Activated CD4-positive, alpha-beta memory T cell treated with anti-CD3 and anti-CD28 coated beads, Interleukin-2, amount 10 ng/mL, durations not matched to agents 7 days and 5 days (primary cell): Measurements from ENCODE around the gene FNDC10. TPM values are rescaled to one million over a fixed set of nuclear protein-coding genes. Genes with fewer than 3 reads are reported as not detected.

Experiments used
- CTCF ChIA-PET: fragments of 350-600 bp; sonication (Branson Sonifier 250); formaldehyde crosslinking; loops from one replicate; lab custom pipeline; 2021; ENCODE audit warnings: antibody characterized with exemption, inconsistent platforms; lab: Charles Lee
- POLR2A ChIA-PET: fragments of 350-600 bp; sonication (Branson Sonifier 250); formaldehyde crosslinking; loops from one replicate; lab custom pipeline; 2021; ENCODE audit warnings: antibody characterized with exemption; lab: Charles Lee
- DNase-seq: peaks from one replicate; pipeline ENCODE4 v3.0.0-alpha.2; 2020
- H3K27ac Mint-ChIP-seq: one replicate; pipeline ENCODE4 v1.8.0; 2021; ENCODE audit warnings: mild to moderate bottlenecking, mixed read lengths
- H3K27me3 Mint-ChIP-seq: one replicate; pipeline ENCODE4 v1.8.0; 2021; ENCODE audit warnings: mixed read lengths
- H3K36me3 Mint-ChIP-seq: one replicate; pipeline ENCODE4 v1.8.0; 2021; ENCODE audit warnings: low read depth, mixed read lengths
- H3K4me1 Mint-ChIP-seq: one replicate; pipeline ENCODE4 v1.8.0; 2021; ENCODE audit warnings: mixed read lengths
- H3K4me3 Mint-ChIP-seq: one replicate; pipeline ENCODE4 v1.8.0; 2021; ENCODE audit warnings: mild to moderate bottlenecking, mixed read lengths
- H3K9me3 Mint-ChIP-seq: one replicate; pipeline ENCODE4 v1.8.0; 2021; ENCODE audit warnings: mixed read lengths
- total RNA-seq, 2 experiments: library from RNA; stranded (reverse); gene quantifications; one replicate each; pipeline ENCODE4 v1.2.3, GENCODE V29; 2021

Gene FNDC10
- total RNA-seq, 2 experiments from 2014 or later, result 2.6 to 2.7 TPM

DNA sequence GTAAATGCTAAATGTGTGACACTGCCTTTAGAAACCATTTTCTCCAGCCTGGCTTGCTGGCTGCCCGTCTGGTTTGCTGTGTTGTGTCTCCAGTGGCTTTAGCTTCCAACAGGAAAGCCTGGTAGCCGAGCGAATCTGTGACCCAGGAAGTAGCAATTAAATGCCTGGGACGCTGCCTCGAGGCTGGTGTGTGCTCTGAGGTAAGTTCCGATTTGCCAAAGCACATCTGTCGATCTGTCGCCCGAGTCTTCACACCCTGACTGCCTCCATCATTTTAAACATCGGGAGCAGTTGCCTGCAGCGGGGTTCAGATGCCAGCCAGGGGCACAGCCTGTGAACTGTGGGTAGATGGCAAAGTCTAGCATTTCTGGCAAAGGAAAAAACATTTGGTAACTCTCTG lies 17.6 kb upstream of the FNDC10 start:
- H3K4me1 Mint-ChIP-seq, result peaks cover 29% of the 10 kb centered on the region
- no peaks in the 10 kb centered on the region for H3K27me3 Mint-ChIP-seq
- DNase-seq, result no peak
- no peaks in the 10 kb centered on the region for H3K9me3 Mint-ChIP-seq
- H3K36me3 Mint-ChIP-seq, result peaks cover 6% of the 10 kb centered on the region
- peak overlapping the region; percentile 77 for H3K4me3 Mint-ChIP-seq
- POLR2A ChIA-PET, result interaction anchor here (2.5 kb wide), 1 partner anchor 12 kb away, joined by 9 read pairs; no protein-coding TSS in a partner anchor
- CTCF ChIA-PET, result no interaction called here
- peak overlapping the region; percentile 66 for H3K27ac Mint-ChIP-seq

DNA sequence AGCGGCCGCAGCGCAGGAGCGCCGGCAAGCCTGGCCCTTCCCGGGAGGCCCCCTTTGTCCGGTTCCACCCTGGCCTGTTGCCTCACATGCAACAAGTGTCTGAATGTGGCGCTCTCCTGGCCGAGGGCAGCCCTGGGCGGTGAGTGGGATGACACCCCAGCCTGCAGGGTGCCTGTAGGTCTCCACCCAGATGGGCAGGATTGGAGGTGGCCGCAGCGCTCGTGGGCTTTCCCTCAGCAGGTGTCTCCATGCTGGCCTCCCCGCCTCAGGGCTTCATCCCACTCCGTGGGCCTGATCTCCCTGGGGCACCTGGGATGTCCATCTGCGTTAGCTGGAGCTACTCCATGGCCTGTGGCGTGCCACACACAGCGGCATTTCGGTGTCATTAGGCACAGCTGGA lies 16.9 kb upstream of the FNDC10 start:
- Mint-ChIP-seq H3K4me1 (peaks cover 32% of the 10 kb centered on the region), H3K27me3 (no peaks in the 10 kb centered on the region), H3K36me3 (peaks cover 6% of the 10 kb centered on the region), H3K4me3 (peak overlapping the region; percentile 77), H3K27ac (peak overlapping the region; percentile 66), H3K9me3 (no peaks in the 10 kb centered on the region)
- POLR2A ChIA-PET, result no interaction called here
- DNase-seq, result no peak
- CTCF ChIA-PET, result no interaction called here

DNA sequence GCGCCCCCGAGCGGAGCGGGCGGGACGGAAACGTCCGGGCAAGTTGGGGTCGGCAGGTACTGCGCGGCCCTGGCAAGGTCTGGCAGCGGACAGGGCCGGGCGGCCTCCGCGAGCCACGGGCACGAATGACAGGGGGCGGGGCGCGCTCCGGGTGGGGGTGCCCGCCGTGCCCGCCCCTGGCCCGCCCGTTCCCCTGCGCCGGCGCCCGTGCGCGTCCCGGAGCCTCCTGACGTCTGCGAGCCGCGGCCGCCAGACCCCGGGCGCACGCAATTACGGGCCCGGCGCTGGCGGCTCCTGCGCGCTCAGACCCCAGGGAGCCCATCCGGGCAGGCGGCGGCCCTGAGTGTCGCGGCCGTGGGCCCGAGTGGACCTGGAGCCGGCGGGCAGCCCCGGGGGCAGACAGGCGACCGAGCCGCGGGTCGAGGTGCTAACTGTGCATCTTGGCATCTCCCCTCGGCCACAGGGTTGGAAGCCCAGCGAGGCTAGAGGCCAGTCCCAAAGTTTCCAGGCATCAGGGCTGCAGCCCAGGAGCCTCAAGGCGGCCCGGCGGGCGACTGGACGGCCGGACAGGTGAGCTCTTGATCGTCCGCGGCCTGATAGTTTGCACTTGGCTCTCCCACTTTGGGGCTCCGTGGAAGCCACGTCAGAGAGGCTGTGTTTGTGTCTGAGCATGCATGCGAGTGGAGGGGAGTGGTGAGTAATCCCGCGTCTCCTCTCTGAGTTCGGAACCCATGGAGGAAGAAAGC lies 16.3 kb upstream of the FNDC10 start:
- CTCF ChIA-PET, result interaction anchor here (1.4 kb wide), 1 partner anchor 9 kb away, joined by 4 read pairs; no protein-coding TSS in a partner anchor
- Mint-ChIP-seq H3K27me3 (no peaks in the 10 kb centered on the region), H3K9me3 (no peaks in the 10 kb centered on the region), H3K36me3 (peaks cover 6% of the 10 kb centered on the region), H3K4me1 (peaks cover 34% of the 10 kb centered on the region), H3K27ac (peak overlapping the region; percentile 66), H3K4me3 (peak overlapping the region; percentile 77)
- POLR2A ChIA-PET, result interaction anchor here (1.5 to 3.2 kb wide), 4 partner anchors 10 to 30 kb away, joined by 3 to 42 read pairs (median 11); partner anchors contain the start of gene MMP23B
- DNase-seq, result peak; percentile 57

DNA sequence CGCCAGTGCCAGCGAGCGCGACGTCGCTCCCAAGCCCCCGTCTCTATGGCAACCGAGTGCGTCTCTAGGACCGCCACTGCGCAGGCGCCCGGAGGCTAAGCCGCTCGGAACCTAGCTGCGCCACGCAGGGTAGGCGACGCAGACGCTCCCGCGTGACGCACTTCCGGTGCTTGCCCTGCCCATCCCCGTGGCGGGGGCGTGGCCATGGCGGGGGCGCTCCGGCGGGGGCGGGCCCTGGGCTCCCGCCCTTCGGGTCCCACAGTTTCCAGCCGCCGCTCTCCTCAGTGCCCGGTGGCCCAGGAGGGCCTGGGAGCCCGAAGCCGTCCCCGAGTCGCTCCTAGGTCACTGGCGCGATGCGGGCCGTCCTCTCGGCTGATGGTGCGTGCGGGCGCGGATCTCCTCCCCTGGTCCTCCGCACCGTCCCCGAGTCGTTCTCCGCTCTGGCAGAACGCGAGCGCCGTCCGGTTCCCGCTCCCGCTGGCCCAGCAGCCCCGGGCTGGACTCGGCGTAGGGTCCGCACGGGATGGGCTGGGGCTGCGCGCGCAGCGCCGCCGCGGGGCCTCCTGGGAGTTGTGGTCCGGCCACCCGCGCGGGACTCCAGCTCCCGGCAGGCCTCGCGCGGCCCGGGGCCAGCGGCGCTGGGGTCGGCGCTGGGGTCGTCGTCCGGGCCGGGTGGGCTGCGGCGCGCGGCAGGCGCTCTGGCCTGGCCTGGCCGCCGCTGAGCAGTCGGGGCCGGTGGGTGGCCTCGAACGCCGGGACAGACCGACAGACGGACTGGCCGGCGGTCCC lies 15.5 kb upstream of the FNDC10 start, which contains the start of gene MIB2:
Gene MIB2, plus strand, starts transcription at position 245 of the 789 bp plus-strand sequence. CDS start 7,953 bp downstream, outside the sequence.
- Mint-ChIP-seq H3K36me3 (peaks cover 6% of the 10 kb centered on the region), H3K9me3 (no peaks in the 10 kb centered on the region), H3K4me3 (peak within 1 kb of the TSS; percentile 89), H3K27ac (peak within 1 kb of the TSS; percentile 91), H3K27me3 (no peaks in the 10 kb centered on the region), H3K4me1 (peaks cover 36% of the 10 kb centered on the region)
- DNase-seq, result peak; percentile 98
- ChIA-PET POLR2A (interaction anchor here (1.0 to 3.2 kb wide), 12 partner anchors 11 to 294 kb away, joined by 3 to 42 read pairs (median 8); partner anchors contain the start of genes AURKAIP1 and MMP23B), CTCF (interaction anchor here (0.6 to 1.4 kb wide), 2 partner anchors 9 to 145 kb away, joined by 4 read pairs; no protein-coding TSS in a partner anchor)

DNA sequence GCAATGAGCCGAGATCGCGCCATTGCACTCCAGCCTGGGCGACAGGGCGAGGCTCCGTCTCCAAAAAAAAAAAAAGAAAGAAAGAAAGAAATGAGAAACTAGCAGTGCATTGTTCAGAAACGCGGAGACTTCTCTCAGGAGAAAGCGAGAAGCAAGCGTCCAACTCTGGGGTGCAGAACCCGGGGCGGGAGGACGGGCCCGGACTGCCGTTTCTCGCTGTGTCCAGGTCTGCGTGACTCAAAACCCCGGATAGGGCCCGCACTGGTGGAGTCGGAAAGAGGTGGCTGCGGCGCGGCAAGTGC lies 15.0 kb upstream of the FNDC10 start:
- CTCF ChIA-PET, result interaction anchor here (1.4 to 1.5 kb wide), 2 partner anchors 8 to 17 kb away, joined by 3 to 4 read pairs; no protein-coding TSS in a partner anchor
- Mint-ChIP-seq H3K4me1 (peaks cover 36% of the 10 kb centered on the region), H3K27me3 (no peaks in the 10 kb centered on the region), H3K4me3 (peak overlapping the region; percentile 89), H3K36me3 (peaks cover 6% of the 10 kb centered on the region), H3K9me3 (no peaks in the 10 kb centered on the region), H3K27ac (peak overlapping the region; percentile 91)
- DNase-seq, result no peak
- POLR2A ChIA-PET, result interaction anchor here (1.0 to 3.2 kb wide), 14 partner anchors 11 to 295 kb away, joined by 3 to 42 read pairs (median 6); partner anchors contain the start of genes AURKAIP1 and MMP23B

DNA sequence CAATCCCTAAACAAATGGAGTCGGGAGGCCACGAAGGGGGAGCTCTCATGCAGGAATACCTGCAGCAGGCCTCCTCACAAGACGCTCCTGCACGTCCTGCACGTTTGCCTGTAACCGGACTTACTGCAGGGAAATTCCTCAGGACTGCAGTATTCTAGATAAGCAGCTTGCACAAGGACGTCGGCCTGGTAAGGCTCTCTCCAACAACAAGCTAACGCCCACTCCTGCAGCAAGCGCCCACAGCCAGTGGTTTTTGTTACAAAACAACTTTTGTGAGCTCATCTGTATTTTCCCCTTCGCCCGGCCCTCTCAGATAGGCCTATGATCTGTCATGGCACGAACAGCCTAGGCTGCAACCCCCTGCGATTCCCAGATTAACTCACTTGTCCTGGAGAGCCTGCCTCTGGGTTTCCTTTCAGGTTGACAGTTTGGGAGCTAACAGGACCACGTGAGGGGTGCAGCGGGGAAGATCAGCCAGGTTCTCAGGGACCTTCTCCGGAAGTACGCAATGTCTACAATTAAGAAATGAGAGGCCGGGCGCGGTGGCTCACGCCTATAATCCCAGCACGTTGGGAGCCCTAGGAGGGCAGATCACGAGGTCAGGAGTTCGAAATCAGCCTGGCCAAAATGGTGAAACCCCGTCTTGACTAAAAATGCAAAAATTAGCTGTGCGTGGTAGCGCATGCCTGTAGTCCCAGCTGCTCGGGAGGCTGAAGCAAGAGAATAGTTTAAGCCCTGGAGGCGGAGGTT lies 14.4 kb upstream of the FNDC10 start:
- ChIA-PET POLR2A (interaction anchor here (1.0 to 3.2 kb wide), 15 partner anchors 11 to 295 kb away, joined by 3 to 42 read pairs (median 5); partner anchors contain the start of genes AURKAIP1 and MMP23B), CTCF (interaction anchor here (0.6 to 1.5 kb wide), 5 partner anchors 8 to 65 kb away, joined by 3 to 4 read pairs (median 3); no protein-coding TSS in a partner anchor)
- peak; percentile 53 for DNase-seq
- Mint-ChIP-seq H3K27me3 (no peaks in the 10 kb centered on the region), H3K4me1 (peaks cover 36% of the 10 kb centered on the region), H3K9me3 (no peaks in the 10 kb centered on the region), H3K4me3 (peak overlapping the region; percentile 89), H3K27ac (peak overlapping the region; percentile 91), H3K36me3 (peaks cover 6% of the 10 kb centered on the region)

DNA sequence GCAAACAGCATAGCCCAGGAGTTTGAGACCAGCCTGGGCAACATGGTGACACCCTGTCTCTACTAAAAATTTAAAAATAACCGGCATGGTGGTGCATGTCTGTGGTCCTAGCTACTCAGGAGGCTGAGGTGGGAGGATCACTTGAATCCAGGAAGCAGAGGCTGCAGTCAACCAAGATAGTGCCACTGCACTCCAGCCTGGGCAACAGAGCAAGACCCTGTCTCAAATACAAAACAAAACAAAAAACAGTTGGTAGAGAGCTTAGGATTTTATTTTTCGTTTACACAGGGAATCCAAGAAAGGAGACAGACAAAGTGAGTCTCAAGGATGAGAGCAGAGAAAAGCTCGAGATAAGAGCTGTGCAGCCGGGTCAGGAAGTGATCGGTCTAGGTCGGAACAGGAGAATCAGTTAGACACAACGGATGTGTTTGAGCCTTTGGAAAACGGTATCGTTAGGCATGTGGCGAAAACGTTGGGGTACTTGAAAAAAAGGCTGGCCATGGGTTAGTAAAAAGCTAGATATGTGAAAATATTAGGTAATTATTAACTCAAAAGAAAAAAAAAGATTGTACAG lies 13.7 kb upstream of the FNDC10 start:
- peaks cover 6% of the 10 kb centered on the region for H3K36me3 Mint-ChIP-seq
- DNase-seq, result no peak
- H3K4me1 Mint-ChIP-seq, result peaks cover 36% of the 10 kb centered on the region
- POLR2A ChIA-PET, result interaction anchor here (1.2 to 3.2 kb wide), 9 partner anchors 10 to 207 kb away, joined by 4 to 42 read pairs (median 8); partner anchors contain the start of gene MMP23B
- no peaks in the 10 kb centered on the region for H3K27me3 Mint-ChIP-seq
- H3K27ac Mint-ChIP-seq, result peak overlapping the region; percentile 91
- no peaks in the 10 kb centered on the region for H3K9me3 Mint-ChIP-seq
- CTCF ChIA-PET, result interaction anchor here (0.6 to 1.5 kb wide), 5 partner anchors 12 to 64 kb away, joined by 3 to 4 read pairs (median 3); no protein-coding TSS in a partner anchor
- H3K4me3 Mint-ChIP-seq, result peak overlapping the region; percentile 89

DNA sequence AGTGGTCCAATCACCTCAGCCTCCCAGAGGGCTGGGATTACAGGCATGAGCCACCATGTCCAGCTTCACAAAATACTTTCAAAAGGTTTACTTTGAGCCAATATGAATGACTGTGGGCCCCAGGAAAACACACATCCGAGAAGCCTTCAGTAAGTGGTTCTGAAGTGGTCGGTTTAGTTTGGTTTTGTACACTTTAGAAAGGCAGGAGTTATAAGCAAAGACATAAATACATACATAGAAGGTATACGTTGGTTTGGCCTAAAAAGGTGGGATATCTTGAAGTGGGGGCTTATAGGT lies 12.1 kb upstream of the FNDC10 start:
- H3K36me3 Mint-ChIP-seq, result peaks cover 6% of the 10 kb centered on the region
- H3K4me1 Mint-ChIP-seq, result peaks cover 36% of the 10 kb centered on the region
- H3K9me3 Mint-ChIP-seq, result no peaks in the 10 kb centered on the region
- ChIA-PET POLR2A (no interaction called here), CTCF (no interaction called here)
- H3K27me3 Mint-ChIP-seq, result no peaks in the 10 kb centered on the region
- H3K4me3 Mint-ChIP-seq, result no peak overlapping the region
- no peak for DNase-seq
- H3K27ac Mint-ChIP-seq, result no peak overlapping the region

DNA sequence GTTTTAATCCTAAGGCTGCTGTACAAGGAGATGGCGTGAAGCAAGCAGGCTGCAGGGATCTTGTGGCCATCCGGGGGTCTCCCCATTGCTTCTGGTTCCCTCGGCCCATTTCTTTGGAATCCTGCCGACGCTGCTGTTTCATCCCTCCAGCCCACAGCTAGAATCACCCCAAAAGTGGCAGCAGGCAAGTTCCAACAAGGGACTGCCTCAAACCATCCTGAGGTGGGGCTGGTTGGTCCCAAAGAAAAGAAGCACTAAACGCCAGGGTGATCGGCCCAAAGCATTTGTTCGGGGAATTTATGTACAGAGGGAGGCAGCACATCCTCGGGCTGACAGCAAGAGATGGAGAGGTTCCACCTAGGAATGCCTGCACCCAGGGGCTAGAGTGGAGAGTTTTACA lies 10.9 kb upstream of the FNDC10 start:
- DNase-seq, result no peak
- Mint-ChIP-seq H3K36me3 (peaks cover 6% of the 10 kb centered on the region), H3K4me1 (peaks cover 36% of the 10 kb centered on the region), H3K27ac (no peak overlapping the region), H3K9me3 (no peaks in the 10 kb centered on the region), H3K4me3 (no peak overlapping the region), H3K27me3 (no peaks in the 10 kb centered on the region)
- ChIA-PET POLR2A (interaction anchor here (1.0 kb wide), 1 partner anchor 53 kb away, joined by 3 read pairs; no protein-coding TSS in a partner anchor), CTCF (no interaction called here)

DNA sequence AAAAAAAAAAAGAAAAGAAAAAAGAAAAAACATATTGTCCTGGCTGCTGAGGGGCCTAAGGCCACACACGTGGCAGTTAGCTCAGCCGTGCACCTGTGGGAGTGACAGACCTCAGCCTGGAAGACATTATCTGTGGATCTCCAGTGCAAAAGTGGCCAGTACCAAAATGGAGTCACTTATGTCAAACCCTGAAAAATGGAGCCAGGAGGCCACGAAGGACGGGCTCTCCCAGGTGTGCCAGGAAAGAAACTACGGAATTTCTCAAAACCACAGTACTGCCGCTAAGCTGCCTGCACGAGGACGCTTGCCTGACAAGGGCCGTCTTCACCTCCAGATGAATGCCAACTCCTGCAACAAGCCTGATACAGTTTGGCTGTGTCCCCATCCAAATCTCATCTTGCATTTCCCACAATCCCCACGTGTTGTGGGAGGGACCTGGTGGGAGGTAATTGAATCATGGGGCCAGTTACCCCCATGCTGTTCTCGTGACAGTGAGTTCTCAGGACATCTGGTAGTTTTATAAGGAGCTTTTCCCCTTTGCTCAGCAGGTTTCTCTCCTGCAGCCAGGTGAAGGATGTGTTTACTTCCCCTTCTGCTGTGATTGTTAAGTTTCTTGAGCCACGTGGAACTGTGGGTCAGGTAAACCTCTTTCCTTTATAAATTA lies 10.0 kb upstream of the FNDC10 start:
- Mint-ChIP-seq H3K36me3 (peaks cover 6% of the 10 kb centered on the region), H3K4me3 (no peak overlapping the region), H3K27me3 (no peaks in the 10 kb centered on the region), H3K9me3 (no peaks in the 10 kb centered on the region), H3K4me1 (peaks cover 35% of the 10 kb centered on the region), H3K27ac (no peak overlapping the region)
- ChIA-PET CTCF (no interaction called here), POLR2A (interaction anchor here (0.9 to 1.0 kb wide), 2 partner anchors 13 to 52 kb away, joined by 3 read pairs; no protein-coding TSS in a partner anchor)
- no peak for DNase-seq

DNA sequence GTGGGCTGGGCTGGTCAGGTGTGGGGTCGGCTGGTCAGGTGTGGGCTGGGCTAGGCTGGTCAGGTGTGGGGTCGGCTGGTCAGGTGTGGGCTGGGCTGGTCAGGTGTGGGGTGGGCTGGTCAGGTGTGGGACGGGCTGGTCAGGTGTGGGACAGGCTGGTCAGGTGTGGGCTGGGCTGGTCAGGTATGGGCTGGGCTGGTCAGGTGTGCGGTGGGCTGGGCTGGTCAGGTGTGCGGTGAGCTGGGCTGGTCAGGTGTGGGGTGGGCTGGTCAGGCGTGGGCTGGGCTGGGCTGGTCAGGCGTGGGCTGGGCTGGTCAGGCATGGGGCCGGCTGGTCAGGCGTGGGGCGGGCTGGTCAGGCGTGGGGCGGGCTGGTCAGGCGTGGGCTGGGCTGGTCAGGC lies 6.3 kb upstream of the FNDC10 start:
- no peaks in the 10 kb centered on the region for H3K36me3 Mint-ChIP-seq

More for the DNA sequence above, 6.3 kb upstream of the FNDC10 start:
- H3K27ac Mint-ChIP-seq, result no peak overlapping the region
- ChIA-PET CTCF (interaction anchor here (1.3 kb wide), 1 partner anchor 9 kb away, joined by 4 read pairs; the partner anchor contains the start of gene MIB2), POLR2A (interaction anchor here (2.0 kb wide), 1 partner anchor 8 kb away, joined by 7 read pairs; no protein-coding TSS in a partner anchor)
- no peaks in the 10 kb centered on the region for H3K9me3 Mint-ChIP-seq
- H3K27me3 Mint-ChIP-seq, result no peaks in the 10 kb centered on the region
- H3K4me1 Mint-ChIP-seq, result peaks cover 16% of the 10 kb centered on the region
- DNase-seq, result no peak
- H3K4me3 Mint-ChIP-seq, result no peak overlapping the region
